Measurements from ENCODE around the gene GPR34.

GPR34 gene

GRCh38 chrX:41739871-41740270 lies 51.1 kb downstream of the GPR34 start:
- no peak for DNase-seq
